D721Med (cell line): ENCODE measurements around the gene MRS2.
"Not testable (repeated sequence)": the region's sequence is repeated elsewhere in the genome, so short reads cannot be mapped to it uniquely, and the experiment has no call there.

Source experiments
- DNase-seq: peaks from one replicate; pipeline ENCODE4 v3.0.0; 2011; ENCODE audit warnings: low spot score; ENCODE audit not compliant: insufficient read length
- FAIRE-seq: peaks from 2 replicates; lab custom pipeline; 2011; peaks lifted over from hg19 to GRCh38; lab: Jason Lieb, UNC
- CTCF ChIP-seq: IDR thresholded peaks from 2 replicates; pipeline ENCODE4 v1.5.1; 2012; ENCODE audit warnings: mild to moderate bottlenecking, control low read depth; ENCODE audit not compliant: insufficient read depth; ENCODE audit errors: missing control alignments

MRS2 gene

GRCh38 chr6:24382220-24382540, 20.6 kb upstream of the MRS2 start:
- FAIRE-seq (no peak), DNase-seq (no peak)
- no peak for TF ChIP-seq CTCF

GRCh38 chr6:24382891-24383494, 19.7 kb upstream of the MRS2 start:
- not testable (repeated sequence) for DNase-seq, FAIRE-seq

- DNase-seq, FAIRE-seq: not testable (repeated sequence)
Observed at GRCh38 chr6:24384369-24385130, 18.2 kb upstream of the MRS2 start.

GRCh38 chr6:24385536-24386269, 17.0 kb upstream of the MRS2 start:
- no peak for DNase-seq
- no peak for TF ChIP-seq CTCF
- no peak for FAIRE-seq

- FAIRE-seq (no peak), DNase-seq (no peak)
- no peak for TF ChIP-seq CTCF
Observed at GRCh38 chr6:24387818-24388217, 14.9 kb upstream of the MRS2 start.

- no peak for TF ChIP-seq CTCF
- DNase-seq (no peak), FAIRE-seq (no peak)
Observed at GRCh38 chr6:24391208-24391607, 11.5 kb upstream of the MRS2 start.

- FAIRE-seq = no peak
- no peak for DNase-seq
- no peak for TF ChIP-seq CTCF
Observed at GRCh38 chr6:24391756-24392405, 10.9 kb upstream of the MRS2 start.
